Stimulated activated CD4-positive, alpha-beta T cell treated with anti-CD3 and anti-CD28 coated beads, Interleukin-15, amount 100 ng/mL, for 24 hours (primary cell): ENCODE measurements around the gene CDHR2.

Source experiments
- DNase-seq: peaks from one replicate; pipeline ENCODE4 v3.0.0-alpha.2; 2020

CDHR2 gene

DNA sequence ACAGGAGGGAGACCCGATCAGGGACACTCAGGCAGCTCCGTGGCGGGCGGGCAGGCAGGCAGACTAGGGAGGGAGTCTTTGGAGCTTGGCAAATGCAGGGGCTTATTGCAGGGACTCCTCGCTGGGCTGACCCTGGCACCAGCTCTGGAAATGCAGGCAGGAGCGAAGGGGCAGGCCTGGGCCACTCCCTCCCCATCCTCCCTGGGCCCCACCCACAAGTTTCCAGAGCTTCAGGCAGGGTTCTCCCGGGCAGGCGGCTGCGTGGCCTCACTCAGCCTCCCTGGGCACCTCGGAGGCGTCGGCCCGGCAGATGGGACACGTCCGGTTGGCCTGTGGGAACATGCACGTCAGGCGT lies 20.4 kb upstream of the CDHR2 start:
- no peak for DNase-seq

DNA sequence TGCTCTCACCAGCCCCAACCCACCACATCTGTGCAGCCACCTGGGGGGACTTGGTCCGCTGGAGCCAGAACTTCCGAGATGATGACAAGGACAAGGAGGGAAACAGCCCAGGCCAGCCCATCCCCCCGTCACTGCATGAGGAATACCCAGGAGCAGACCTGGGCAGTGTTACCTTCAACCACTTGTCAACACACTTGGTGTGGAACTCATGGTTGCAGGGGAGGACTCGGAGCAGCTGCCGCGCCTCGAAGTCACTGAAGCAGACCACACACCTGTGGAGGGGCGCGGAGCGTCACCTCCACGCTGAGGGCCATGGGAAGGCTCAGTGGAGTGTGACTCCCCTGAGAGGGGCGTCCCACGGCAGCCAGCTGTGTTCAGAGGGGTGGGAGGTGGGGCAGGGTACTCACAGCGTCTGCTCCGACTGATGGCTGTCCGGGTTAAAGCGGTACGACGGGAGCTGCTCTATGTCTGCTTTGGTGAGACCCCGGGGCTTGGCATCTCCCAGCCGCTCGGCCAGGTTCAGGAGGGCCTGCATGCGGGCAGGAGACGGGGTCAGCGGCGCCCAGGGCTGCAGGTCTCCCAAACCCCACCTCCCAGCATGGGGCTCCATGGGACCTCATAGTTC lies 19.9 kb upstream of the CDHR2 start:
- DNase-seq: no peak

DNA sequence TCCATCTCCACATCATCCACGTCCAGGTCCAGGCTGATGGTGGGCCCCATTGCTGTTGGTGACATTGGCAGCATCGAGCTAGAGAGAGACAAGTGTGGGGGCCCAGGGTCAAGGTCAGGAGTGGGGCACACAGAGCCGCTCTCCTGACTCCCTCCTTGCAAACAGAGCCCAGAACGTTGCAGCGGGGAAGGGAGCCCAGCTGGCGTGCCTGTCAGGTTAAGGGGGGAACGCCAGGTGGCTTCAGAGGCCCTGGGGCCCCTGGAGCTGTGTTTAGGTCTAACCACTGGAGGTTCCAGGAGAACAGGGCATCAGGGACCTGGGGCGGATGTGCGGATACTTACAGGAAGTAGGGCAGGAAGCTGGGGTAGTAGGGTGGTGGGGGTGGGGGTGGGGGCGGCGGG lies 19.4 kb upstream of the CDHR2 start:
- peak; percentile 52 for DNase-seq

DNA sequence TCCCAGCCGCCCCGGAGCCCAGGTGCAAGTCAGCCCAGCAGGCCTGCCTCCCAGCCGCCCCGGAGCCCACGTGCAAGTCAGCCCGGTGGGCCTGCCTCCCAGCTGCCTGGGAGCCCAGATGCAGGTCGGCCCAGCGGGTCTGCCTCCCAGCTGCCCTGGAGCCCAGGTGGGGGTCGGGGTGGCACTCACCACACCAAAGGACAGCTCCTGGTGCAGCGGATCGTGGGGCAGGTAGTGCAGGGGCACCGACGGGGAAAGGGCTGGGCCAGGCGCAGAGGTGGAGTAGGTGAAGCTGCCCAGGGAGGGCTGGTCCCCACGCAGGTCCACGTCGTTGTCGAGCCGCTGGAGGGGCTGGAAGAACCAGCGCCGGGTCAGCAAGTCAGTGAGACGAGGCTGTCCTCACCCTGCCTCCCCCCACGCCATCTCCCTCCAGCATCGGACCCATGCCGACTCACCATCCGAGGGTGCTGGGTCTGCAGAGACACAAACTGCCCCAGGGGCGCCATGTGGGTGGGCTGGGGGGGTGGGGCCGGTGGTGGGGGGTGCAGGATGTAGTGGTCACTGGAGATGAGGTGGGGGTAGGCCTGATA lies 18.7 kb upstream of the CDHR2 start:
- no peak for DNase-seq

DNA sequence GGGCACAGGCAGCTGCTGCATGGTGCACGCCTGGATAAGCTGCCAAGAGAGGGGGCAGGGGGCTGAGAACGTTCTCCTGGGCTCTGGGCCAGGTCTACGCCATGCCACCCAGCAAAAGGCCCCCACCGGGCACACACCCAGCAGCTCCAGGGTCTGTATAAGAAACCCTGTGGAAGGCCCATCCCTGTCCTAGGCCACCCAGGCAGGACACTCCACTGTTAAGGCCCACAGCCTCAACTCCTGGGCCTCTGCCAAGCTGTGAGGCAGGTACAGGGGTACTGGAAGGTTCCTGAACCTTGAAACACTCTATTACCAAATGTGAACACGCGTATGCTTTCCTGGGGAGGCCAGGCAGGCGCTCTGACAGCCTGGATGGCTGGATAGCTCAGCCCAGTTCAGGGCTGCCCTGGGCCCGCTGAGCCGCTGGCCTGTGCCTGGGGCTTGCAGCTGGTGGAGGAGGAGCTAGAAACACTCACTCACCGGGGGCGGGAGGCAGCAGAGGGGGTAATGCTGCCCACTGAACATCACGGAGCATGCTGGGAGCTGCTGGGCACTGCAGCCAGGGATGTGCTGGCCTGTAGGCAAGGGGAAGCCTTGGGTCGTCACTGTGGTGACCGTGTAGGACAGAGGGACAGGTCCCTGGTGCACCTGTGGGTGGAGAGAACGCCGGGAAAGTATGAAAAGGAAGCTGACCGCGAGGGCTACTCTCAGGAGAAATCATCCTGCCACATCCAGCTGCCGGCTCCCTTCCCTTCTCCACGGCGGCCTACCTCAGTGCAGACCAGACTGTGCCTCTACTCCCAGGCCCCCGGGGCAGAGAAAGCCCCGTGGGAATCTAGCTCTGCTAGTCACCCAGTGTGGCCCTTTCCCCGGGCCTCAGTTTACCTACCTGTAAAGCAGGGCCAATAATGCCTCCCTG lies 17.9 kb upstream of the CDHR2 start:
- DNase-seq: peak; percentile 57

DNA sequence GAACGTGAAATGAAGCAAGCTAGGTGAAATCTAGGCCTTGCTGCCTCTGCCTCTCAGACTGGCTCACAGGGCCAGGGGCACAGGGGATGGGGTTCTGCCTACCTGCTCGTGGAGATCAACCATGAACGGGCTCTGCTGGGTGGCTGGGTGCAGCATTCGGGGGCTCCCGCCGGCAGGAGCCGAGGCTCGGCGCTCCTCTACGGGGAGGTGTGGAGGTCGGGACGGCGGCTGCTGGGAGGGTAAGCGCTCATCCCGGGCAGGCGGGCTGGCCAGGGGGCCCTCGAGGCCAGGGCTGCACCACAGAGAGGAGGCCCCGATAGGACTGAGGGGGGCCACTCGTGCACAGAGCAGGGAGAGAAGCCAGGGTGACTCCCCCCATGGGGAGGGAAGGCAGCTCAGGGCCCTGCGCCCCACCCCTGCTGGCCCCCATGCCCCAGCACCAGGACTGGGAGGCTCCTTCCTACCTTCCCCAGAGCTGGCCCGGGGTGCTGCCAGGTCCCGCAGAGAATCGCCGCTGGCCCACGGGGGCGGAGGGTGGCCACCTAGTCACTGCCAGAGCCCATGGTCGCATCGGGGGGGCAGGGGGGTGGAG lies 17.1 kb upstream of the CDHR2 start:
- DNase-seq: no peak

DNA sequence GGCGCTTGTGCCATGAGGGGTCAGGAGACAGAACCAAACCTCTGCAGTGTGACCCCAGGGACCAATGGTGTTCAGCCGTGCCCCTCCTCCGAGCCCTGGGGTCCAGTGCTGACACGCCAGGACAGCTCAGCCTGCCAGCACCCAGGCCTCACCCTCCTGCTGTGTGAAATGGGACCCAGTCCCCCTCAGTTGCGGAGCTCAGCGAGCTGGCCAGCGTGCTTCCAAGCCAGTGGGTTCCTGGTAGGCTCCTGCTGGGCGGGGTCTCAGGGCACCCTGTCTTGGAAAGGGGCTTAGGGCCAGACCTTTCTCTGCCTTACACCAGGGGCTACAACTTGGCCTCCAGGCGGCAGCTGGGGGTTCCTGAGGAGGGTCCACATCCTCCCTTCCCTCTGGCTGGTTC lies 16.3 kb upstream of the CDHR2 start:
- no peak for DNase-seq

DNA sequence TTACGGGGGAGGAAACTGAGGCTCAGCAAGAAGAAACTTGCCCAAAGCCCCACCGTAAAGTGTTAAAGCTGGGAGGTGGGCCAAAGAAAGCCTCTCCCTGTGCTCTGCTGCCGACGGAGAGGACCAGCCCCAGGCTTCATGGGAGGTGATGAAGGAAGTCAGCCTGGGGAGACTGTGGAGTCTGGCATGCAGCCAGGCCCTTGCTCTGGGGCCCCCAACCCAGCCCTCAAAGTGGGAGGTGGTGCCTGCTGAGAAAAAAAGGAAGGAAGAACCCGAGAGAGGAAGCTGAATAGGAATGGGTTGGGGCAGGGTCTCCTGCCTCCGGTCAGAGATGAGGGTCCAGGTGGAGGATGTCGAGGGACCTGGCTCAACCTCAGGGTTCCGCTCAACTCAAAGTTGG lies 15.8 kb upstream of the CDHR2 start:
- DNase-seq: no peak

DNA sequence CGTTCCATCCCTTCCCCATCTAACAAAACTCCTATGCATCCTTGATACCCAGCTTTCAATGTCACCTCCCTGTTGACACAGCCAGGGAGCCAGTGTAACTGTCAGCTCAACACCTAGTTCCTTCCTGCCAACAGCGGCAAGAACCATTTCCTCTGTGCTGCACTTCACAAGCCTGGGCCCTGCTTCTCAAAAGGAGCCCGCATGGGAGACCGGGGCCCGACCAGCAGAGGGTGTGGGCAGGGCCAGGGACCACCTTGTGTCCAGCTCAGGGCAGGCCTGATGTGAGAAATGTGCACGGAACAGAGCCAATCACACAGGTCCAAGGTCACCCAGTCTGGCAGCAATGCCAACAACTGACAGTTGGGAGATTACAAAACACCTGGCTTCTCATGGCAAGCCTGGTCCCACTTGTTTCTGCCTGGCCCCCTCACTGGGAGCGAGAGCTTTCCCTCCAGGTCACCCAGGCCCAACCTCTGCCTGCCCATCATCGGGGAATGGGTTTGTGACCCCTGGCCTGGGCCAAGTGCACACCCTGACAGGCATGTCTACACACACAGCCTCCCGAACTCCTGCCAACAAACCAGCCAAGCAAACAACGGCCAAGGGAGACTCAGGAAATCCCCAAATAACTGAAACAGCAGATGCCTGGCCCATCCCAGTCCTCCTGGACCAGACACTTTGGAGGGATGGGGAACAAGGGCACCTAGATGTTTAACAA lies 15.1 kb upstream of the CDHR2 start:
- peak; percentile 53 for DNase-seq

DNA sequence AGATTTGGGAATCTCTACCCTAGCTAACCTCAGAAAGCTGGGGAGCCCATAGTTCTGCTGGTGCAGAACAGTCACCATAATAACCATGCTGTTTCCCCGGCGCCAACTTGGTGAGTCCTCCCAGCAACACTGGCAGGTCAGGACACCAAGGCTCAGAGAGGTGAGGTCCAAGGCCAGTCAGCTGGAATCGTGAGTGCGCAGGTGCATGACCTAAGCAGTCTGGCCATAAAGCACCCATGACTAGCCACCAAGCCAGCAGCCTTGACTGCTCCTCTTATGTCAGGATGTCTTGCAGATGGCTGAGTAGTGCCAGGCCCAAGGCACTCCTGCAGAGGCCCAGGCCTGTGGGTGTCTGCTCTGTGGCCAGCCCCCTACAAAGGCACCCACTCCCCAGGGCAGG lies 14.5 kb upstream of the CDHR2 start:
- DNase-seq: peak; percentile 27

DNA sequence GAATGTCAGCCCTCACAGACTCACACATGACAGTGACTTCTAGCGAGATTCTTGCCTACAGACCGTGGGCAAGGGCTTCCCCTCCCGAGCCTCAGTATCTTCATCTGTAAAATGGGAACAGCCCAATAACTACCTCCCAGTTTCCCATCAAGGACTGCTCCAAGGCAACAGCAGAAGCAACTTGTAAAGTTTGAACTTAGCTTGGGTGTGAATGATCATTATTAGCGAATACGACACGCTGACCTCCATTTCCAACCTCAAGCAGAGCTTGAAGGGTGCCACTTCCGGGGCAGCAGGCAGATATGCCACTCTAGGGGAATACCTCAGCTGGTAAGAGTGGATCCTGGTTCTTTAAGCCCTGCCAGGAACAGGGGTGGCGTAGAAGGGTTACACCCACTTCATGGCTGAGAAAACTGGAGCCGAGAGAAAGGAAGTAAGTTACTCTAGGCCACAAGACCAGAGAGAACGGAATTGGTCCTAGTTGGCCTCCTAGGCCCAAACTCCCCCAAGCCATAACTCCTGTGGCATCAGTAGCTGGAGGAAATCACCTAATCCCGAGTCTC lies 14.0 kb upstream of the CDHR2 start:
- peak; percentile 63 for DNase-seq

DNA sequence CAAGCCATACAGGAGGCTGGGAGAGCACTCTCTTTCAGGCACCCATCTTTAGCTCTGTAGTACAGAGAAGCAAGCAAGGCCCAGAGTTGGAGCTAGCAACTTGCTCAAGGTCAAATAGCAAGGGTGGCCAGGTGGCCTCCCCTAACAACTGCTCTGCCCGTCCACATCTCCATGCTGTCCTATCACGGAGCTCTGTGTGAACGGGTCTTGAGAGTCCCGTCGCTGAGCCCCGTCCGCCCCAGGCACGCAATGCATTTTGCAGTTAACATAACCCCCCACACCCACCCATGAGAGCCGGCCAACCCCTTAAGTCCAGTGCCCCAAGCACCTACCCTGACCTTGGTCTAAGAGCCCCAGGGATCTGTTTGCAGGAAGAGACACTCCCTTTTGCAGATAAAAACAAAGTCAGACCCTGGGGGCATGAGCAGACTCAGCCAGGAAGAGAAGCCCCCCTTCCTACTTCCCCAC lies 13.4 kb upstream of the CDHR2 start:
- peak; percentile 31 for DNase-seq

DNA sequence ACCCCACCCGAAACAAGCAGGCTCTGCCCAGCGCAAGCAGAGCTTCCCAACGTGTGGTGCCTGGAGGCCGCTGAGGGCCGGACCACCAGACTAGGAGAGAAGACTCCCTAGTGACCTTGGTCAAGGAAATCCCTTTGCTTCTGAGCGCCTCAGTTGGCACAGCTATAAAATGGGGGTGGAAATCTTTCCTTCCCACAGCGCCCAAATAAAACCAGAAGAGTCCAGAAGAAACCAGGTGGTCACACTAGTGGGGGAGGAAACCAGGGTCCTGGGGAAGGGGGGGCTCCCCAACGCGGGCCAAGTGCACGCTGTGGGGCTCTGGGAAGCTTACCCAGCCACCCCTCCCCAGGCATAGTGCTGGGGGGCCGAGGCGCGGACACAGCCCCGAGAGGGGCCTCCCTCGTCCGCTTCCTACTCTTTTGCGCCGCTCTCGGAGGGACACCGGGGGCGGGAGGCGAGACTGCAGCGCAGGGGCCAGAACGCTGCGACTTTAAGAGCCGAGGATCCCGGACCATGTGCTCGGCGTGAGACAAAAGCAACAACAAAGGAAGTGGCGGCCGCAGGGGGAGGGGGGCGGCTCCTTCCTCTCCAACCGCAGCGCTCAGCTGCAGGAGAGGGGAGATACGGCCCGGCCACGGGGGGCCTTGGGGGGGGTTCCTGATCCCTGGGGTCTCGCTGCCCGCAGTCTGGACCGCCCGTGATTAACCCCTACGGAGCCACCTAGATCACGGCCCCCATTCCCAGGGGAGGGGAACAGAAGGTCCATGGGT lies 12.8 kb upstream of the CDHR2 start:
- DNase-seq: peak; percentile 86

DNA sequence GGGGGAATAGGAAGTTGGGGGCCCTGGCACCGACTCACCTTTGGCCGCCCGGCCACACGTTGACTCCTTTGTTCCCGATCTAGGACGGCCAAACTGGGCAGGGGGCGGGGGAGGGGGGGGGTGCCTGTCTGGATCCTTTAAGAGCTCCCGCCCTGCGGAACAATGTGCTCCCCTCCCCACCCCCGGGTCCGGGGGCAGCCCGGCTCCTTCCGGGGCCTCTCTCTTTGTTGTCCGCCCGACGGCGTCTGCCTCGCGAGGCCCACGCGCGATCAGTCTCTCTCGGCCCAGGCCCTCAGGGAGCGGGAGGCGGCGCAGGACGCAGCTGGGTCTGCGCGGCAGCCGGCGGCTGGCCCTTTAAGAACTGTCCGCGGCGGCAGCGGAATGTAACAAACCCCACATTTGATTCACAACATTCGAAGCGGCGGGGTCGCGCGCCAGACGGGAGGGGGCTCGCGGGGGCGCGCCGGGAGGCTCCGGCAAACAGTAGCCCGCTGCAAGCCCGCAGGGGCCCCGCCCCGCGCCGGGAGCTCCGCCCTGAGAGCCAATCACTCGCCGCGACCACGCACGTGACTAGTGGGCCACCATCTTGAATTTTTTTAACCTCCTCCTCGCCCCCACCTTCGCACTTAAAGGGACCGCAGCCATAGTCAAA lies 12.1 kb upstream of the CDHR2 start, which contains the start of gene RNF44:
RNF44 (minus strand) TSS at position 501 of the 652 bp plus-strand sequence. CDS start 4,930 bp downstream, outside the sequence.
- peak; percentile 99 for DNase-seq

DNA sequence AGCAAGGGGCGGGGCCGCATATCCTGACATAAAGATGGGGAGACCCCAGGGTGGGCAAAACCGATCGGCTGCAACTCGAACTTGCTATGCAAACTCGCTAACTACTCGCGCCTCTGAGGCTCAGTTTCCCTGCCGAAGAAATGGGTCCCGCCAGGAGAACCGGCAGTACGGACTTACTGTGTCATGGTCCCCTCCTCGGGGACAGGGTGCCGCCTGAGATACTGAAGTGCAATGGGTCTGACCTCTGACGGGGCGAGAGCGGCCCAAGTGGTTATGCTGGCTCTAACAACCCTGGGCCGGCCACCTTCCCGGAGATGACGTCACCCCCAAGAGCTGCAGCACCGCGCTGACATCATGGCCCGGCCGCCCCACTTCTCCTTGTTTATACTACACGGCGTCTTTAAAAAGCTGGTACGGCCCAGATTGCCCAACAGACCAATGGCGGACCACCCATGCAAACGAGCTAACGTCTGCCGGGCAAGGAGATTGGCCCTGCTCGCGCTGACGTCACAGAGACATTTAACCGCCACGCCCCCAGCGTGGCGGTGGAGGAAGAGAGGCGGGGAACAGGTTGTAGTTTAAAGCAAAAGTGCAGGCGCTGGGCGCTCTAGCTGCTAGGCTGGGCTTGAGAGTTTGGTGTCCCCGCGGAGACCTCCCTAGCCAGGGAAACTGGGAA lies 11.4 kb upstream of the CDHR2 start:
- DNase-seq: peak; percentile 98

DNA sequence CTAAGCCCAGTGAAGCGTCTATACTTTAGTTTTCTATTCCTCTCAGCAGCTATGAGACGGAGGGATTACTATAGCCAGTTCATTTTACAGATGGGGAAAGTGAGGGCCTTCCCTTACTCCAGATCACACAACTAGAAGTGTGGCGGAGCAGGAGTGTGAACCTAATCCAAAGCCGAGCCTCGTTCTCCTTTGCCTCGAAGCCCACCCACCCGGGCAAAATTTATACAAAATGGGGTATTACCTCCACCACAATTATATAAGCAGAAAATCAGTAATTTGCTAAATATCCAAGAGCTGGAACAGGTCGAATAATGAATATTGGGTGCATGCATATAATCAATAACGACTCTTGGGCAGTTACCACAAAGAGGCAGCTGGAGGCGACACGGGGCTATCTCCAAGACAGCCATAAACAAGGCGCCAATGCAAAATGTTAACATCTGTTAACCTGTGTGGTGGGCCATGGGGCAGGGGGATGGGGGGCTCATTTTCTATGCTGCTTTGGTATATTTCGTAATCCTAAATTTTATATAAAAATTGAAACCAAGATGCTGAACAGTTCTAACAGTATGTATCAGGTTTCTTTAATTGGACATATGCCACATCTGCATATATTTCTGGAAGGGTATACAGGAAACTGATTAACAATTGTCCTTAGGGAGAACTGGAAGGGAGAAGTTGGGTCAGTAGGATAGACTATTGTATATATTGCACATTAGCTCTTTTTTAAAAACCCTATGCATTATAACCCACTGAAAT lies 10.7 kb upstream of the CDHR2 start:
- no peak for DNase-seq

DNA sequence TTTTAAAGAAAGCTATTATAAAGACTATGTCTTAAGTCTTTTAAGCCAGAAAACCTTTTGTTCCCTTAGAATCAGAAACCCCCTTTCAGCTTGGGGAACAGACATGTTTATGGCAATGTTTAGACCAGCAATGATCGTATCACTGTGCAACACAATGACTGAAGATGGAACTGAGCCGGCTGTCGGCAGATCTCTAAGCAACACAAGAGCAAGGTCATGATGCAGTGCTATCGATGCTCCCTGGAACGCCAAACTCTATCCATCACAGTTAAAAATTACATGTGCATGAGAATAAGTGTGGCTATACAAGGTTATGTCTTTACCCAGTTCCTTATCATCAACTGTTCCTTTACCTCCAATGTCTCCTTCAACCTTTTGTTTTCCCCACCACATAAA lies 10.2 kb upstream of the CDHR2 start:
- DNase-seq: no peak

DNA sequence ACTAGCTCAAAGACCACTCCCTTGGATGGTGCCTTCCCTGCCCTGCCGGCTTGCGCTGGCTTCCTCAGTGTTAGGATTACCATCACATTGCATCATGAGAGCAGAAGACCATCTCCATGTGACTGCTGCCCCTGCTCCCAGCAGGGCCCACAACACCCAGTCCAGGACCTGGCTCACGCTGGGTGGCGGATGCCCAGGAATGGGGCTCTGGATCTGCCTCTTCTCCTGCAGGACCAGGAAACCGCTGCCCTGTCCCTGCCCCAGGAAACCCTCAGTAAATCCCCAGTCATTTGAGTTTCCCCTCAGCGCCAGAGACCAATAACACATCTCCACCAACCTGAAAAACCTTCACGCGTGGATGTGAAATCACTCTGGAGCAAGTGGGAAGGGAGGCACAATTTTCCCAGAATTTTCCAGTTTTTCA lies 8.7 kb upstream of the CDHR2 start:
- DNase-seq: no peak

DNA sequence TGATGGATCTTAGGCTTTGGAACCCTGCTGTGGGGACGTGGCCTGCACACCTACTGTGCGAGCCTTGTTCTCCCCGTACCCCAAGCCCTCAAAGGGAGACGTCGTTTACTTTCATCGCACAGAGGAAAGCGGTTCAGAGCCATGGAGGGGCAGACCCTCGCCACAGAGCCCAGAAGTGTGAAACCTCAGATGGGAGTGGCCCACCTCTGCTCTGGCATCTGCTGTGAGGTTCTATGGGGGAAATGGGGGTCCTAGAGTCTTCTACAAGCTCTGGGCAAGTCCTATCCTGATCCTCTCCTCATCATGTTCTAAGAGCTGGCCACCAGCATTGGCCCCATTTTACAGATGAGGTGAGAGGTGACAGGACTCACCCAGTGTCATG lies 8.2 kb upstream of the CDHR2 start:
- no peak for DNase-seq
